Left ventricle myocardium superior (tissue), 1 donor: Measurements from ENCODE around the gene MACF1. TPM values are rescaled to one million over a fixed set of nuclear protein-coding genes. Genes with fewer than 3 reads are reported as not detected.

ENCODE experiments used
- ATAC-seq: fragments of 200-7000 bp; cut with Tn5 transposase; one replicate; pipeline ENCODE4 v1.9.1; 2020; ENCODE audit warnings: mild to moderate bottlenecking, moderate library complexity
- DNase-seq: peaks from one replicate; pipeline ENCODE4 v3.0.0-alpha.2; 2020
- intact Hi-C: fragments of 100-400 bp; cut with micrococcal nuclease; formaldehyde crosslinking; loops from one replicate; pipeline ENCODE4 v1.11.0; 2022
- total RNA-seq: library from RNA; stranded (reverse); fragmentation: NEBNext Ultra II Directional; extraction: Animal tissue kit (Norgen Biotek cat#: 25700); gene quantifications from one replicate; pipeline ENCODE4 v1.2.1, GENCODE V29; 2021
- donor health status: DM: no; HTN: yes; CAD: no; lungs with severe emphysema.

MACF1 gene
- total RNA-seq, 1 donor from 2014 or later: 239 TPM

DNA sequence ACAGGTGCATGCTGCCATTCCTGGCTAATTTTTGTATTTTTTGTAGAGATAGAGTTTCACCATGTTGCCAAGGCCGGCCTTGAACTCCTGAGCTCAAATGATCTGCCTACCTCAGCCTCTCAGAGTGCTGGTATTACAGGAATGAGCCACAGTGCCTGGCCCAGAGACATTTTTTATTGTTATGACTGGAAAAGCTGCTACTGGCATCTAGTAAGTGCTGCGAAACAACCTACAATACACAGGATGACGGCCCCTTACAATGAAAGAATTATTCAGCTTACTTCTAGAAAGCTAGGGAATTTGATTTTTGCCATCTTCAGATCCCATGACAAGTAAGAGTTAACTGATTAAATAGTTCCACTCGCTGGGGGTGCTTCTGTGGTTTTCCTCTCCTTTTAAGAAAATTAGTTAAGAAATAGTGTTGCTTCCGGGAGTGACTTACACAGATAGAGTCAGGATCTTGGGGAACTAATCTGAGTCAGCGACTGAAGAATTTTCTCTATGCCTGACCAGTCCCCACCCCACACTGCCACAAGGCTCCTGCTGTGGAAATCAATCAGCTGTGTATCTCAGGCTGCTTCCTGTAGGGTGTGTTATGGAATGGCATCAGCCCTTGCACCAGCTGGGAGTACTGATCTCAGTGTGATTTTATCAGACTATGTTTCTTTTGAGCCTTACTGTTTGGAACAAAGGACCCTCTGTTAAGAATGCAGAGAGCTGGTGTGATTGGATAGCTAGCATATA lies 194.0 kb downstream of the MACF1 start:
- ATAC-seq (peak; percentile 75), DNase-seq (peak; percentile 45)
- intact Hi-C loops: no loop called here

GRCh38 chr1:39401106-39401505 lies 196.6 kb downstream of the MACF1 start:
- DNase-seq (no peak), ATAC-seq (no peak)
- intact Hi-C loops: no loop called here

GRCh38 chr1:39404876-39405275 lies 200.4 kb downstream of the MACF1 start:
- DNase-seq: no peak
- no peak for ATAC-seq
- intact Hi-C loops: no loop called here

DNA sequence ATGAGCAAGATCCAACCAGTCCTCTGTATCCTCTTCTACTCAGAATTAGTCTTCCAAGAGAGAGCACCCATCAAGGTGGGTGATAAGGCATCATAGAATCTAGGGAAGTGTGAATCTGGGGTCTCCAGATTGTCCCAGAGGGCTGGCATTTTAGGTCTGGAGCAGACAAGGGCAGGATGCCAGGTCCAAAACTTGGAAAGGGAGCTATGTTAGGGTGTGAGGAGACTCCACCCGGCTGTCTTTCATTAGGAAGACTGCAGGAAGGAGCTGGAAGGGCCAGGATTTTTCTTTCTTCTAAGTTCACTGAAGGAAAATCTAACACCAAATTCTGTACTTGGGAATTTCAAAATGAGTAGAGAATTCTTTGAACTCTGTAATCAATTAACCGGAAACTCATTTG lies 200.9 kb downstream of the MACF1 start:
- intact Hi-C loops: no loop called here
- ATAC-seq: no peak
- DNase-seq: no peak

GRCh38 chr1:39406533-39407450 lies 202.3 kb downstream of the MACF1 start:
- intact Hi-C loops: no loop called here
- no peak for DNase-seq
- no peak for ATAC-seq

DNA sequence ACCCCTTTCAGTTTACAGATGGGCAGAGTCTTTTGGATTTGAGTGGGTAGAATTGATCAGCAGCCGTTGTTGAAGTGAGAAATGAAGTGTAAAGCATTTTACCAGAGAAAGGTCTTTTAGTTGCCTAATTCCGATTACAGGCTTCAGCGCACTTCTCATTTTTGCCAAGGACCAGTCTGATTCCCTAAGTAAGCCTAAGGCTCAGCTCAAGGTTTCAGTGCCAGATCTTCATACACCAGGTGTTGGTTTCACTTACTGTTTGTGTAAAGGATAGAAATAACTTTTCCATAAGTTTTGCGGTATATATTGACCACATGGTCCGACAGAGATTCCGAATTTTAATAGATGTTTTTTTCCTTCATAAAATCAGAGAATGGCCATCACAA lies 203.0 kb downstream of the MACF1 start:
- ATAC-seq (no peak), DNase-seq (no peak)
- intact Hi-C loops: no loop called here

- ATAC-seq: no peak
- DNase-seq: no peak
- intact Hi-C loops: no loop called here
These were observed 203.6 kb downstream of the MACF1 start for GRCh38 chr1:39407896-39408640.

GRCh38 chr1:39408641-39409054 lies 204.2 kb downstream of the MACF1 start:
- intact Hi-C loops: no loop called here
- ATAC-seq (peak; percentile 93), DNase-seq (peak; percentile 98)

GRCh38 chr1:39409055-39409816 lies 204.7 kb downstream of the MACF1 start:
- intact Hi-C loops: no loop called here
- peak; percentile 67 for DNase-seq
- ATAC-seq: peak; percentile 8

DNA sequence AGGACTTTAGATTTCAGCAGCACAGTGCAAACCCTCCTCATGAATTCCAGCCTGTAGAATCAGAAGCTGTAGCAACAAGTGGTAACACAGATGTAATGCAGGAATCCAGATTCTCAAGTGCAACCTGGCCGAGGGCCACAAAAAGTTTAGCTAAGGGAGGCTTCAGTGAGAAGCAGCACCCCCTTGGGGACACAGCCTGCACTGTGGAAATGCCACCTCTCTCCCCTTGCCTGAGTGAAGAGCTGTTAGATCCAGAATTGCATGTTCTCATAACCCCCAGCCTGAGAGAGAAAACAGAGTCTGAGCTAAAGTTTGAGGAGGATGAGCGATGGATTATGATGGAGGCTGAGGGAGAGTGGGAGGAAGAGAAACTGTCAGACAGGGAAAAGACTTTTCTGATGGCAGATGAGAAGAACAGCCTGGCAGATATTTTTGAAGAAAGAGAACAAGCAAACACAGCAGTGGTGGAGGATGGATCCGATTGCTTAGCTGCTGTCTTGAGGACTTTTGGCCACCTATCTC lies 206.5 kb downstream of the MACF1 start:
- DNase-seq (peak; percentile 90), ATAC-seq (peak; percentile 34)
- intact Hi-C loops: no loop called here

DNA sequence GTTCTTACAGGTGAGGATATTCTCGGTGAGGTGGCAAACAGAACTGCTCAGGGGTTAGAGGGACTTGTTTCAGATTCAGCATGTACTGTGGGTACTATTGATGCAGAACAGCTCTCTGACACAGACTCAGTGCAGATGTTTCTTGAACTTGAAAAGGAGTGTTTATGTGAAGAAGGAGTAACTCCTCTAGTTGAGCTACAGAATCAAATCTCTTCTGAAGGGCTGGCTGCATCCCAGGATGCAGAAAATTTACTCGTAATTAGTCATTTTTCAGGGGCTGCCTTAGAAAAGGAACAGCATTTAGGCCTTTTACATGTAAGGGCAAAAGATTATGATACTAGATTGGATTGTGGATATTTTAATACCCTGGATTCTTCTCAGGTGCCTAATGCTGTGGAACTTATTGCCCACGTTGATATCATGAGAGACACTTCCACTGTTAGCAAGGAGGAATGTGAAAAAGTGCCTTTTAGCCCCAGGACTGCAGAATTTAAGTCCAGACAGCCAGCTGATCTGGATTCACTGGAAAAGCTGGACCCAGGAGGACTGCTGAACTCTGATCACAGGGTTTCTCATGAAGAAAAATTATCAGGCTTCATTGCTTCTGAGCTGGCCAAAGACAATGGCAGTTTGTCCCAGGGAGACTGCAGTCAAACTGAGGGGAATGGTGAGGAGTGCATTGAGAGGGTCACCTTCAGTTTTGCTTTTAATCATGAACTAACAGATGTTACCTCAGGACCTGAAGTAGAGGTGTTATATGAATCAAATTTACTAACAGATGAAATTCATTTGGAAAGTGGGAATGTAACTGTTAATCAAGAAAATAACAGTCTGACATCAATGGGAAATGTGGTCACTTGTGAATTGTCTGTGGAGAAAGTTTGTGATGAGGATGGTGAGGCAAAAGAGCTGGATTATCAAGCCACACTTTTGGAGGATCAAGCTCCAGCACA lies 207.3 kb downstream of the MACF1 start:
- intact Hi-C loops: no loop called here
- ATAC-seq (no peak), DNase-seq (no peak)

DNA sequence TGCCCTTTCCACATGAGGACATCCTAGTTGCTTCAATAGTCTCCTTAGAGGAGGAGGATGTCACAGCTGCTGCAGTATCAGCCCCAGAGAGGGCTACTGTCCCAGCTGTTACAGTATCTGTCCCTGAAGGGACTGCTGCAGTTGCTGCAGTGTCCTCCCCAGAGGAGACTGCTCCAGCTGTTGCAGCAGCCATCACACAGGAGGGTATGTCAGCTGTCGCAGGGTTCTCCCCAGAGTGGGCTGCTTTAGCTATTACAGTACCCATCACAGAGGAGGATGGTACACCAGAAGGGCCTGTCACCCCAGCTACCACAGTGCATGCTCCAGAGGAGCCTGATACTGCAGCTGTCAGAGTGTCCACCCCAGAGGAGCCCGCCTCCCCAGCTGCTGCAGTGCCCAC lies 208.4 kb downstream of the MACF1 start:
- intact Hi-C loops: no loop called here
- DNase-seq (no peak), ATAC-seq (no peak)

- DNase-seq (no peak), ATAC-seq (no peak)
- intact Hi-C loops: no loop called here
These were observed 209.5 kb downstream of the MACF1 start for GRCh38 chr1:39413902-39414528.

- ATAC-seq (no peak), DNase-seq (no peak)
- intact Hi-C loops: no loop called here
These were observed 211.1 kb downstream of the MACF1 start for GRCh38 chr1:39415553-39415952.

DNA sequence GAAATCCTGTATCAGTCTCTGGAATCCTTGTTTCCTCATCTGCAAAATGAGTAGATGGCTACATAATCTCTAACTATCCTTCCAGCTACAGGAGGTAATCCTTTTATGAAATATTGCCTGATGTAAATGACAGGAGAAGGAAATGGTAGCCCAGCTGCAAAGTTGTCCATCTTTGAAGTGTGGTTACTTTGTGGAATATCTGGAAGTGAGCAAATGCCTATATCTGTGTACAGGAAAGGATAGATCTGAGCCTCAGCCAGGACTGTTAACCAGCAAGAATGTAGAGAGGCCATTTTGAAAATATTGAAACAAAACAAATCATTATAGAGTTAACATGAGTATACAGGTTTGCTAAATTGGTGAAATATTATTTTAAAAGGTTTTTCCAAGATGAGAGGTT lies 212.1 kb downstream of the MACF1 start:
- intact Hi-C loops: no loop called here
- no peak for DNase-seq

GRCh38 chr1:39418236-39418635 lies 213.7 kb downstream of the MACF1 start:
- ATAC-seq (no peak), DNase-seq (no peak)
- intact Hi-C loops: no loop called here

More for the DNA sequence above, 212.1 kb downstream of the MACF1 start:
- ATAC-seq: no peak

- ATAC-seq (no peak), DNase-seq (no peak)
- intact Hi-C loops: no loop called here
These were observed 216.0 kb downstream of the MACF1 start for GRCh38 chr1:39420493-39420892.
